Mesodermal cell (in vitro differentiated cells): ENCODE results near the gene USP25.

Experiments used
- H3K27ac ChIP-seq: 2 replicates; pipeline ENCODE4 v1.7.0; 2013; ENCODE audit warnings: mild to moderate bottlenecking, low read depth, low read length, moderate library complexity; ENCODE audit not compliant: severe bottlenecking
- H3K36me3 ChIP-seq: 2 replicates; pipeline ENCODE4 v1.7.1; 2013; ENCODE audit warnings: mild to moderate bottlenecking, low read length, moderate library complexity; ENCODE audit not compliant: control insufficient read depth, insufficient read depth
- H3K4me1 ChIP-seq: one replicate; pipeline ENCODE4 v1.7.1; 2013; ENCODE audit warnings: mild to moderate bottlenecking, low read length; ENCODE audit not compliant: insufficient read depth, control insufficient read depth, poor library complexity, severe bottlenecking
- H3K4me3 ChIP-seq: 2 replicates; pipeline ENCODE4 v1.7.0; 2013; ENCODE audit warnings: low read length, control low read depth, mild to moderate bottlenecking; ENCODE audit not compliant: insufficient read depth, poor library complexity, severe bottlenecking; ENCODE audit errors: extremely low read depth
- H3K9me3 ChIP-seq: 2 replicates; pipeline ENCODE4 v1.7.1; 2013; ENCODE audit warnings: mild to moderate bottlenecking, low read length, moderate library complexity; ENCODE audit not compliant: control insufficient read depth
- WGBS, 2 experiments: methylation state at CpG; one replicate each; pipeline ENCODE4 v1.1.5; 2013; ENCODE audit warnings: missing lambda C conversion rate in 2 of 2; ENCODE audit not compliant: insufficient coverage in 2 of 2; 5-methylcytosine and 5-hydroxymethylcytosine counted together

Gene USP25

DNA sequence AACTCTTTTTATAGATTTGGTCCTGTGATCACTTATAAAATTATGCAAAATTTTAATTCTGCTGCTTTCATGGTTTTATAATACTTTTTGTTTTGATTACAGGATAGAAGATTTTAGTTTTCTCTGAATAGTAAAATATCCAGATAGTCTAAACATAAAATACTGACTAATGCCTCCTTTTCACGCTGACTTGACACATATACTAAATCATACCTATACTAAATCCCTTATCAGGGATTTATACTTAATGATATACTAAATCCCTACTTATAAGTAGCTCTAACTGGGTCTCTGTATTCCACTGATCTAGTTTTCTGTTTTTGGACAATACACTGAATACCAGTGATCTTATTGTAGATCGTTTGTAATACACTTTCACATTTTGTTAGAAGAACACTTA is 128.0 kb downstream of the USP25 start:
- peaks cover 4% of the 10 kb centered on the region for H3K36me3 ChIP-seq
- H3K4me1 ChIP-seq = no peaks in the 10 kb centered on the region
- no peaks in the 10 kb centered on the region for H3K9me3 ChIP-seq
- H3K4me3 ChIP-seq = no peak overlapping the region
- no peak overlapping the region for H3K27ac ChIP-seq
- no CpG with 5 or more reads among the region's 2 CpGs for WGBS, 2 experiments

DNA sequence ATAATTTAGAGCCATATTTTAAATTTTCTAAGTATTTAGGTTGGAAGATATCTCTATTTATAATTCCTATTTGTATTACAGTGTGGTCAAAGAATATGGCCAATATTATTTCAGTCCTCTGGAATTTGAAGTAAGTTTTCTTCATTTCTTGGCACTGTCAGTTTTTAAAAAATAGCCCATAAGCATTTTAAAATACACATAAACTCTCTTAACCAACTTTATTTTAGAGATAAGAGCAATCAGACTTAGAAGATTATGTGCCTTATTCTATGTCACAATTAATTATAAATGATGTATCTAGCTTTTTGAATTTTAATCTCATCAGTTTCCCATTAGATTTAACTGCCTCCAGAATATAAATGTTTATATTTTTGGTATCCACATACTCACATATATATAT is 130.8 kb downstream of the USP25 start:
- Histone ChIP-seq H3K4me1 (no peaks in the 10 kb centered on the region), H3K4me3 (no peak overlapping the region), H3K9me3 (no peaks in the 10 kb centered on the region), H3K36me3 (no peaks in the 10 kb centered on the region), H3K27ac (no peak overlapping the region)

DNA sequence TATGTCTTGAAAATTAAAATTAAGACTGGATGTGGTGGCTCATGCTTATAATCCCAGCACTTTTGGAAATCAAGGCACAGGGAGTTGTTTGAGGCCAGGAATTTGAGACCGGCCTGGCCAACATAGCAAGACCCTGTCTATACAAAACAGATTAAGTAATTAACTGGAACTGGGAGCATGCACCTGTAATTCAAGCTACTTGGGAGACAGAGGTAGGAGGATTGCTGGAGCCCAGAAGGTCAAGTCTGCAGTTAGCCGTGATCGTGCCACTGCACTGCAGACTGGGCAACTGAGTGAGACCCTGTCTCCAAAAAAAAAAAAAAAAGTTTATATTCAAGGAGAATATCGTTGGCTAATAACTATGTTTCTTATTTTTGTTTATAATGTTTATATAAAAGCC is 139.2 kb downstream of the USP25 start:
- Histone ChIP-seq H3K36me3 (peaks cover 25% of the 10 kb centered on the region), H3K27ac (no peak overlapping the region), H3K4me1 (no peaks in the 10 kb centered on the region), H3K9me3 (no peaks in the 10 kb centered on the region), H3K4me3 (no peak overlapping the region)
- whole genome bisulfite sequencing, 2 experiments = 83 to 100% methylated on average over 1 of the region's 4 CpGs

DNA sequence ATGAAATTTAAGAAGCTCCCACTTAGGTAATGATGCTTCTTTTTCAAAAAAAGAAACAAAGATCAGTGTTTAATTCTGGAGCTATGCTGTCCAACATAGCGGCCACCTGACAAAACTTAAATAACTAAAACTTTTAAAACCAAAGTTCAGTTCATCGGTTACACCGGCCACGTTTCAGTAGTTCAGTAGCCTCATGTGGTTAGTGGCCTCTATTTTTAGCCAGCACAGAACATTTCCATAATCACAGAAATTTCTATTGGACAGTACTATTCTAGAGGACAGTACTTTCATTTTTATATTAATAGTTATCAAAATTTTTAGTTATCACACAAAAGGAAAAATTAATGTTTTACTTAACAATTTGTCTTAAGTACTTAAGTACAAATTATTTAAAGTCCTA is 141.0 kb downstream of the USP25 start:
- 94 to 100% methylated on average over 3 to 4 of the region's 4 CpGs for WGBS, 2 experiments
- H3K4me3 ChIP-seq = no peak overlapping the region
- peaks cover 37% of the 10 kb centered on the region for H3K36me3 ChIP-seq
- no peaks in the 10 kb centered on the region for H3K9me3 ChIP-seq
- no peak overlapping the region for H3K27ac ChIP-seq
- H3K4me1 ChIP-seq = no peaks in the 10 kb centered on the region

DNA sequence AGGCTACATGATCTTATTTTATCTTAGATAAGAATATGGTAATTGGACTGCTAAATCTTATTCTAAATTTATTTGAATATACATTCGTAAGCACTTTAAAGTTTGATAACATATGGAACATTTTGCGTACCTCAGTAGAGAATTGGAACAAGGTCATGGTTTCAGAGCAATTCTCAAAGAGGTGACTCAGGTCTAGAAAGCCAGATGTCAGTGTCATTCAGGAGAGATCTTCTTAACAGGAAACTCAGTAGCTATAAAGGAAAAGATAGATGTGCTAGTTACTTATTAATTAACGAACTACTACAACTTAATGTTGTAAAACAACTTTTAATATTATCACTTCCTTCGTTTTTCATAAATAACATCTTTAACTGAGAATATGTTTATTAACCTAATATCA is 142.5 kb downstream of the USP25 start:
- Histone ChIP-seq H3K4me3 (no peak overlapping the region), H3K36me3 (peaks cover 49% of the 10 kb centered on the region), H3K9me3 (no peaks in the 10 kb centered on the region), H3K27ac (no peak overlapping the region), H3K4me1 (no peaks in the 10 kb centered on the region)
- WGBS, 2 experiments = 100% methylated on average over 1 of the region's 4 CpGs; no CpG with 5 or more reads in 1 of the 2 experiments

DNA sequence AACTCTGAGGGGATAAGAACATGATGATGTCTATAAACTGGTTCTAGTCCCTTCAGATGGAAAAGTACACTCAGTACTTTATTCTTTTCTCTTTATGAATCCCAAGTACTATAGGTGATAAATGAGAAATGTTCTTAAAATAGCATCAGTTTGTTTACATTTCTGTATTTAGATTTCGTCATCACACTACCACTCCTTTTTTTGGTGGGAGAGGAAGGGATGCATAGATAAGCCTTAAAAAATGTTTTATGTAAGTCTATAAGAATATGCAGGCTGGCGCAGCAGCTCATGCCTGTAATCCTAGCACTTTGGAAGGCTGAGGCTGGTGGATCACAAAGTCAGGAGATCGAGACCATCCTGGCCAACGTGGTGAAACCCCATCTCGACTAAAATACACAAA is 144.8 kb downstream of the USP25 start:
- peaks cover 39% of the 10 kb centered on the region for H3K36me3 ChIP-seq
- no peak overlapping the region for H3K27ac ChIP-seq
- no peaks in the 10 kb centered on the region for H3K4me1 ChIP-seq
- no peaks in the 10 kb centered on the region for H3K9me3 ChIP-seq
- WGBS, 2 experiments = 100% methylated on average over 1 of the region's 5 CpGs
- H3K4me3 ChIP-seq = no peak overlapping the region

DNA sequence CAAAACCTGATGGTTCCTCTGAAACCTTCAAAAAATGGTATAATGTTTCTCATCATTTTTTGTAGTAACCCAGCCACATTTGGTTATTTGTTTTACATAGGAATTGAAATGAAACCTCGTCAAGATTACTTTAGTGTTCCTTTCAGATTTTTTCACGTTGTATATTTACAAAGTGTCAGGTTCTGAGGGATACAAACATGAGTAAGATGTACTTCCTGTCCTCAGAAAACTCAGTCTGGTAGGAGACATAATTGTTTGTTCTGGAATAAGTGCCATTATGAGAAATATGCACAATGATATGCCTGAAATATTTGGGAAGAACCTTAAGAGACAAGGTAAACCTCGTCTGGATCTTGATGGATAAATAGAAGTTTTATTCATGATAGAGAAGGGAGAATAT is 145.5 kb downstream of the USP25 start:
- Histone ChIP-seq H3K36me3 (peaks cover 40% of the 10 kb centered on the region), H3K27ac (no peak overlapping the region)
- 100% methylated on average over 1 to 2 of the region's 3 CpGs for WGBS, 2 experiments

DNA sequence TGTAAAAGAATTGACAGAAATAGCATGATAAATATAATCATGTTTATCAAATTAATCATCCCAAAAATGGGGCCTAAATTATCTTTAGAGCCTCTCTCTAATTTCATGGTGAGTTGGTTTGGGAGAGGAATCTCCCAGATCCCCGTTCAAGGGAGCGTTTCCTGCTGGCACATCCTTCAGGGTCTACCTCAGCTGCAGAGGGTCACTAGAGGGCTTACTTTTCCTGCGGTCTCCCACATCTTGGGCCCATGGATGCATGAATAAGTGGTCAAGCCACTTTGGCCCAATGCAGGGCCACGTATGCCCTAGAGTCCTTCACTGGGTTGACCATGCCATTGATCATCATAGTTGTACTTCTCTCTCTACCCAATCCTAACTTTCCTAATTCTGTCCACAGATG is 164.1 kb downstream of the USP25 start:
- WGBS, 2 experiments = 97 to 100% methylated on average over 2 to 3 of the region's 4 CpGs

More for the DNA sequence above, 145.5 kb downstream of the USP25 start:
- H3K4me3 ChIP-seq = no peak overlapping the region
- H3K4me1 ChIP-seq = no peaks in the 10 kb centered on the region
- peaks cover under 1% of the 10 kb centered on the region for H3K9me3 ChIP-seq

DNA sequence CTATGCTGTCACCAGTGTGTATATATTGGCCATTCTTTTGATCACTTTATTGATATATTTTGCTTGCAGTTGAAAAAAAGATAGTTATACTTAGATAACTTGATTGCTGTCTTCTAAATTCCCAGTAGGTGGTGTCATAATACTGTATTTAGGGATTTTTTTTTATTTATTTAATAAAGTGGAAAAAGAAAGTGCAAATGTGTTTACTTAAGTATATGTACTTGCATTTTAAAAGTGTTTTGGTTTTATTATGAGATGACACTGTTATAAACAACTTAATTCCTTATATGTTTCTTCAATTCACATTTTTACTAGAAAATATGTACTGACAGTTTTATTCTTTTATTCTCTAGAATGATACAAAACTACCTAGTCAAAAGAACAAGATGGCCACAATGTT is 164.8 kb downstream of the USP25 start:
- no peaks in the 10 kb centered on the region for H3K9me3 ChIP-seq
- H3K36me3 ChIP-seq = no peaks in the 10 kb centered on the region
- H3K4me1 ChIP-seq = no peaks in the 10 kb centered on the region
- no peak overlapping the region for H3K4me3 ChIP-seq
- no peak overlapping the region for H3K27ac ChIP-seq

More for the DNA sequence above, 164.1 kb downstream of the USP25 start:
- H3K36me3 ChIP-seq = no peaks in the 10 kb centered on the region
- no peak overlapping the region for H3K27ac ChIP-seq
- no peaks in the 10 kb centered on the region for H3K9me3 ChIP-seq
- H3K4me1 ChIP-seq = no peaks in the 10 kb centered on the region
- H3K4me3 ChIP-seq = no peak overlapping the region

DNA sequence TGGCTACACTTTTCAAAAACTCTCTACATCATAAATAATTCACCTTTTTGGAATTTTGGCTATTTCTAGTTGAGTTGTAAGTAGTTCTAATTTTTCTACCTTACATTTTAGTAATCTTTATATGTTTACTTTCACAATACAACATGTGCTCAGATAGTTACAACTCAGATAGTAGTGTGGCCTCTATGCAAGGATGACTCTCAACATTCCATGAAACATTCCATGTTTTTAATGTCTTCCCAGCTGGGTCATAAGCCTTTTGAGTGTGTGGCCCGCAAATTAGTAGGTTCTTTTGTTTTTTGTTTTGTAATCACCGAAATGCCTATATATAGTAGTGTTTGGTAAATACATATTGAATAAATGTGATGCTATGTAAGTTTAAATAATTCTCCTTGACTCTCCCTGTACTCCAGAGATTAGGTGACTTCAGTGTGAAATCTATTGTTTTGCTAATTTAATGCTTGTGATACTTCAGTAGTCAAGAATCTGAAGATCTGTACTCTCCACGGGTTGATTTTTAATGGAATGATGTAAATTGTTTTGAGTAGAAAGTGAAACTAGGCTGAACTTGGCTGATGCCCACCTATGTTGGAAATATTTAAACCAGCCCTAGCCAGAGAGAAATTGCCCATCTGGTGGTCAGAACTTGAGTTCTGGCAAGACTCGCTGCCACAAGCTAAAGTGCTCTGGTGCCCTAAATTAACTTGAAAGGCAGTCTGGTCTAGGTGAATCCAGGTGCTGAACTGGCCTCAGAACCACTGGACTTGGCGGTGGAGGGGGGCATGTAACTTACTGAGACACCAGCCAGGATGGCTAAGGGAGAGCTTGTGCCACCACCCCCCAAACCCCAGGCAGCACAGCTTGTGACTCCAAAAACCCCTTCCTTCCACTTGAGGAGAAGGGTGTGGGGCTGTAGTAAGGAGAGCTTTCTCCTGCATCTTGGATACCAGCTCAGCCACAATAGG is 165.6 kb downstream of the USP25 start:
- no peak overlapping the region for H3K4me3 ChIP-seq
- no peaks in the 10 kb centered on the region for H3K9me3 ChIP-seq
- 96 to 100% methylated on average over 2 of the region's 5 CpGs for WGBS, 2 experiments
- no peaks in the 10 kb centered on the region for H3K4me1 ChIP-seq
- no peak overlapping the region for H3K27ac ChIP-seq
- no peaks in the 10 kb centered on the region for H3K36me3 ChIP-seq

DNA sequence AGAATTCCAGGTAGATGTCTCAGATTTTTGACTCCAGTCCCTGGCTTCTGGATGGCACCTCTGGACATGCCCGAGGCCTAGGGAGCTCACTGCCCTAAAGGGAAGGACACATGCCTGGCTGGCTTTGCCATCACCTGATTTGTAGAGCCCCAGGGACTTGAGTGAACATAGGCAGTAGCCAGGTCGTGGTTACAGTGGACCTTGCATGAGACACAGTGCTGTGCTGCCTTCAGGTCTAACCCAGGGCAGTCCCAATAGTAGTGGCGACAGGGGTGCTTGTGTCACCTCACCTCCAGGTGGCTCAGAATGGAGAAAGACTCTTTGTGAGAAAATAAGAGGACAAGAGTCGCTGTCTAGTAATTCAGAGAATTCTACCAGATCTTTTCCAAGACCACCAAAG is 166.7 kb downstream of the USP25 start:
- no peaks in the 10 kb centered on the region for H3K36me3 ChIP-seq
- no peak overlapping the region for H3K4me3 ChIP-seq
- H3K27ac ChIP-seq = no peak overlapping the region
- H3K4me1 ChIP-seq = no peaks in the 10 kb centered on the region
- no peaks in the 10 kb centered on the region for H3K9me3 ChIP-seq
- 91 to 100% methylated on average over 2 to 3 of the region's 4 CpGs for WGBS, 2 experiments
